Neuronal stem cell (in vitro differentiated cells): ENCODE measurements around the gene TEX29.

ENCODE experiments used
- DNase-seq: peaks from one replicate; pipeline ENCODE4 v3.0.0-alpha.2; 2013; ENCODE audit warnings: low spot score
- H2AFZ ChIP-seq: one replicate; pipeline ENCODE4 v1.6.1; 2013; ENCODE audit warnings: mild to moderate bottlenecking, low read length, inconsistent platforms
- H2AK5ac ChIP-seq: 2 replicates; pipeline ENCODE4 v1.6.1; 2013; ENCODE audit warnings: low read depth, mild to moderate bottlenecking, inconsistent platforms, low read length, moderate library complexity, mixed read lengths
- H2BK120ac ChIP-seq: 2 replicates; pipeline ENCODE4 v1.6.1; 2013; ENCODE audit warnings: low read depth, mild to moderate bottlenecking, inconsistent platforms, low read length, moderate library complexity, mixed read lengths
- H2BK12ac ChIP-seq: one replicate; pipeline ENCODE4 v1.6.1; 2013; ENCODE audit warnings: low read length, inconsistent platforms
- H2BK15ac ChIP-seq: 2 replicates; pipeline ENCODE4 v1.6.1; 2013; ENCODE audit warnings: mild to moderate bottlenecking, low read length, inconsistent platforms, mixed read lengths
- H2BK5ac ChIP-seq: one replicate; pipeline ENCODE4 v1.6.1; 2013; ENCODE audit warnings: inconsistent platforms, mild to moderate bottlenecking, low read length, moderate library complexity
- H3K14ac ChIP-seq: one replicate; pipeline ENCODE4 v1.6.1; 2013; ENCODE audit warnings: low read length, inconsistent platforms
- H3K18ac ChIP-seq: 2 replicates; pipeline ENCODE4 v1.6.1; 2013; ENCODE audit warnings: low read length, inconsistent platforms
- H3K23ac ChIP-seq: 2 replicates; pipeline ENCODE4 v1.6.1; 2013; ENCODE audit warnings: low read depth, mild to moderate bottlenecking, mixed read lengths, low read length, inconsistent platforms; ENCODE audit not compliant: poor library complexity
- H3K27ac ChIP-seq: replicated peaks from 3 replicates; pipeline ENCODE4 v1.5.1; 2013; ENCODE audit warnings: low read length, inconsistent platforms
- H3K27me3 ChIP-seq, 3 experiments: 2 replicates each; pipeline ENCODE4 v1.6.1; 2013; ENCODE audit warnings: low read length in 3 of 3, mild to moderate bottlenecking in 2 of 3, inconsistent platforms in 1 of 3, low read depth in 1 of 3, mixed read lengths in 1 of 3, moderate library complexity in 1 of 3; ENCODE audit not compliant: control insufficient read depth in 3 of 3, insufficient read depth in 3 of 3
- H3K36me3 ChIP-seq, 2 donors: replicated peaks in 1 of 2; 2 replicates each; pipeline ENCODE4 v1.6.1; 2013; ENCODE audit warnings: low read length in 2 of 2; ENCODE audit not compliant: control insufficient read depth in 2 of 2, insufficient read depth in 2 of 2
- H3K4ac ChIP-seq: 2 replicates; pipeline ENCODE4 v1.6.1; 2013; ENCODE audit warnings: inconsistent platforms, mild to moderate bottlenecking, low read length, moderate library complexity
- H3K4me1 ChIP-seq, 2 donors: 1 replicate in 1 of 2; 2 replicates in 1 of 2; pipeline ENCODE4 v1.6.1; 2013; ENCODE audit warnings: low read length in 2 of 2, low read depth in 1 of 2; ENCODE audit not compliant: control insufficient read depth in 2 of 2, insufficient read depth in 1 of 2
- H3K4me2 ChIP-seq: one replicate; pipeline ENCODE4 v1.6.1; 2013; ENCODE audit warnings: mild to moderate bottlenecking, low read length, inconsistent platforms; ENCODE audit not compliant: insufficient read depth, poor library complexity, severe bottlenecking
- H3K4me3 ChIP-seq, 2 donors: 2 replicates each; pipeline ENCODE4 v1.5.1; 2013; ENCODE audit warnings: low read length in 2 of 2, mild to moderate bottlenecking in 2 of 2, inconsistent platforms in 1 of 2, moderate library complexity in 1 of 2
- H3K79me1 ChIP-seq: one replicate; pipeline ENCODE4 v1.6.1; 2013; ENCODE audit warnings: low read depth, mild to moderate bottlenecking, inconsistent platforms, low read length, moderate library complexity
- H3K9ac ChIP-seq: one replicate; pipeline ENCODE4 v1.6.1; 2013; ENCODE audit warnings: mild to moderate bottlenecking, low read depth, low read length, inconsistent platforms; ENCODE audit not compliant: poor library complexity
- H3K9me3 ChIP-seq, 2 donors: replicated peaks in 1 of 2; 2 replicates each; pipeline versions ENCODE3 to v1.6.1; 2013; ENCODE audit warnings: low read length in 2 of 2, mild to moderate bottlenecking in 2 of 2, inconsistent platforms in 1 of 2, low read depth in 1 of 2, mixed read lengths in 1 of 2, moderate library complexity in 1 of 2; ENCODE audit not compliant: control insufficient read depth in 2 of 2, insufficient read depth in 1 of 2
- H4K8ac ChIP-seq: one replicate; pipeline ENCODE4 v1.6.1; 2013; ENCODE audit warnings: low read depth, mild to moderate bottlenecking, inconsistent platforms, low read length, moderate library complexity
- H4K91ac ChIP-seq: one replicate; pipeline ENCODE4 v1.6.1; 2013; ENCODE audit warnings: low read length, low read depth, mild to moderate bottlenecking, inconsistent platforms; ENCODE audit not compliant: poor library complexity
- WGBS, 2 donors: extraction: QIAGEN DNeasy Blood & Tissue Kit; methylation state at CpG; one replicate each; pipeline ENCODE4 v1.1.7; 2013; ENCODE audit warnings: missing lambda C conversion rate in 2 of 2, mixed read lengths in 1 of 2; ENCODE audit not compliant: insufficient read length in 2 of 2, insufficient replicate concordance in 1 of 2; ENCODE audit errors: extremely low coverage in 2 of 2; 5-methylcytosine and 5-hydroxymethylcytosine counted together

Gene TEX29

GRCh38 chr13:111286162-111286561 is 34.3 kb upstream of the TEX29 start:
- H3K9me3 ChIP-seq, result no peaks in the 10 kb centered on the region
- no peak overlapping the region for H3K4ac ChIP-seq
- H3K14ac ChIP-seq, result no peak overlapping the region
- no peak overlapping the region for H2BK15ac ChIP-seq
- no peak overlapping the region for H2BK12ac ChIP-seq
- H3K23ac ChIP-seq, result no peak overlapping the region
- H4K8ac ChIP-seq, result no peak overlapping the region
- no peaks in the 10 kb centered on the region for H3K27me3 ChIP-seq
- WGBS, 2 donors, result no CpG with 5 or more reads among the region's 15 CpGs
- no peak overlapping the region for H3K18ac ChIP-seq
- no peak overlapping the region for H3K4me2 ChIP-seq
- no peak for DNase-seq
- no peak overlapping the region for H2AK5ac ChIP-seq
- H3K4me3 ChIP-seq, result no peak overlapping the region
- peaks cover 0 to 3% of the 10 kb centered on the region in 2 donors for H3K4me1 ChIP-seq
- no peak overlapping the region for H2BK120ac ChIP-seq
- H3K36me3 ChIP-seq, result peaks cover 34 to 100% of the 10 kb centered on the region in 2 donors
- H2BK5ac ChIP-seq, result no peak overlapping the region
- H2AFZ ChIP-seq, result no peak overlapping the region
- no peak overlapping the region for H4K91ac ChIP-seq
- H3K9ac ChIP-seq, result no peak overlapping the region
- H3K27ac ChIP-seq, result no peak overlapping the region
- peaks cover 1% of the 10 kb centered on the region for H3K79me1 ChIP-seq

GRCh38 chr13:111286749-111287148 is 33.7 kb upstream of the TEX29 start:
- no peak for DNase-seq
- H3K27me3 ChIP-seq, result no peaks in the 10 kb centered on the region
- no peak overlapping the region for H2BK5ac ChIP-seq
- no peak overlapping the region for H4K8ac ChIP-seq
- no peak overlapping the region for H3K4ac ChIP-seq
- H3K36me3 ChIP-seq, result peaks cover 35 to 100% of the 10 kb centered on the region in 2 donors
- H2AFZ ChIP-seq, result no peak overlapping the region
- H3K23ac ChIP-seq, result no peak overlapping the region
- no peak overlapping the region for H4K91ac ChIP-seq
- H2AK5ac ChIP-seq, result no peak overlapping the region
- no peak overlapping the region for H3K14ac ChIP-seq
- no peak overlapping the region for H3K27ac ChIP-seq
- H2BK120ac ChIP-seq, result no peak overlapping the region
- H3K79me1 ChIP-seq, result peaks cover 1% of the 10 kb centered on the region
- no peak overlapping the region for H3K4me3 ChIP-seq
- no peak overlapping the region for H2BK12ac ChIP-seq
- no peak overlapping the region for H3K9ac ChIP-seq
- no peak overlapping the region for H3K18ac ChIP-seq
- no peaks in the 10 kb centered on the region for H3K9me3 ChIP-seq
- peaks cover 0 to 3% of the 10 kb centered on the region in 2 donors for H3K4me1 ChIP-seq
- WGBS, 2 donors, result no CpG with 5 or more reads among the region's 7 CpGs
- no peak overlapping the region for H2BK15ac ChIP-seq
- no peak overlapping the region for H3K4me2 ChIP-seq

GRCh38 chr13:111287201-111287600 is 33.2 kb upstream of the TEX29 start:
- no peak overlapping the region for H3K9ac ChIP-seq
- H3K23ac ChIP-seq, result no peak overlapping the region
- H3K79me1 ChIP-seq, result no peaks in the 10 kb centered on the region
- H2BK15ac ChIP-seq, result no peak overlapping the region
- H3K4me1 ChIP-seq, result peaks cover 0 to 3% of the 10 kb centered on the region in 2 donors
- no peak overlapping the region for H4K8ac ChIP-seq
- WGBS, 2 donors, result no CpG with 5 or more reads among the region's 8 CpGs
- no peak overlapping the region for H3K4me3 ChIP-seq
- no peaks in the 10 kb centered on the region for H3K9me3 ChIP-seq
- H2BK12ac ChIP-seq, result no peak overlapping the region
- no peak overlapping the region for H3K4me2 ChIP-seq
- H3K27ac ChIP-seq, result no peak overlapping the region
- H3K14ac ChIP-seq, result no peak overlapping the region
- H2BK120ac ChIP-seq, result no peak overlapping the region
- peaks cover 37 to 100% of the 10 kb centered on the region in 2 donors for H3K36me3 ChIP-seq
- no peak overlapping the region for H2AK5ac ChIP-seq
- DNase-seq, result no peak
- H3K4ac ChIP-seq, result no peak overlapping the region
- H2BK5ac ChIP-seq, result no peak overlapping the region
- no peak overlapping the region for H4K91ac ChIP-seq
- H3K18ac ChIP-seq, result no peak overlapping the region
- no peaks in the 10 kb centered on the region for H3K27me3 ChIP-seq
- H2AFZ ChIP-seq, result no peak overlapping the region

GRCh38 chr13:111288276-111288675 is 32.2 kb upstream of the TEX29 start:
- no peak overlapping the region for H3K14ac ChIP-seq
- no peaks in the 10 kb centered on the region for H3K27me3 ChIP-seq
- no peak overlapping the region for H2BK5ac ChIP-seq
- H2BK15ac ChIP-seq, result no peak overlapping the region
- H4K8ac ChIP-seq, result no peak overlapping the region
- H3K18ac ChIP-seq, result no peak overlapping the region
- H3K4ac ChIP-seq, result no peak overlapping the region
- H3K4me1 ChIP-seq, result peaks cover 0 to 3% of the 10 kb centered on the region in 2 donors
- no peaks in the 10 kb centered on the region for H3K79me1 ChIP-seq
- no peak overlapping the region for H3K23ac ChIP-seq
- H2AK5ac ChIP-seq, result no peak overlapping the region
- H3K9ac ChIP-seq, result no peak overlapping the region
- no peak overlapping the region for H3K4me2 ChIP-seq
- no peak overlapping the region for H3K27ac ChIP-seq
- no peak overlapping the region for H4K91ac ChIP-seq
- H2BK12ac ChIP-seq, result no peak overlapping the region
- peaks cover 37 to 100% of the 10 kb centered on the region in 2 donors for H3K36me3 ChIP-seq
- no peak for DNase-seq
- H3K4me3 ChIP-seq, result no peak overlapping the region
- no peaks in the 10 kb centered on the region for H3K9me3 ChIP-seq
- H2BK120ac ChIP-seq, result no peak overlapping the region
- no peak overlapping the region for H2AFZ ChIP-seq
- WGBS, 2 donors, result no CpG with 5 or more reads among the region's 7 CpGs
